Measurements from ENCODE around the gene CD177.
"Not testable (repeated sequence)": the region's sequence is repeated elsewhere in the genome, so short reads cannot be mapped to it uniquely, and the experiment has no call there.

Gene CD177, protein sequence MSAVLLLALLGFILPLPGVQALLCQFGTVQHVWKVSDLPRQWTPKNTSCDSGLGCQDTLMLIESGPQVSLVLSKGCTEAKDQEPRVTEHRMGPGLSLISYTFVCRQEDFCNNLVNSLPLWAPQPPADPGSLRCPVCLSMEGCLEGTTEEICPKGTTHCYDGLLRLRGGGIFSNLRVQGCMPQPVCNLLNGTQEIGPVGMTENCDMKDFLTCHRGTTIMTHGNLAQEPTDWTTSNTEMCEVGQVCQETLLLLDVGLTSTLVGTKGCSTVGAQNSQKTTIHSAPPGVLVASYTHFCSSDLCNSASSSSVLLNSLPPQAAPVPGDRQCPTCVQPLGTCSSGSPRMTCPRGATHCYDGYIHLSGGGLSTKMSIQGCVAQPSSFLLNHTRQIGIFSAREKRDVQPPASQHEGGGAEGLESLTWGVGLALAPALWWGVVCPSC
- total RNA-seq: 0 reads per million in 3 experiments

DNA sequence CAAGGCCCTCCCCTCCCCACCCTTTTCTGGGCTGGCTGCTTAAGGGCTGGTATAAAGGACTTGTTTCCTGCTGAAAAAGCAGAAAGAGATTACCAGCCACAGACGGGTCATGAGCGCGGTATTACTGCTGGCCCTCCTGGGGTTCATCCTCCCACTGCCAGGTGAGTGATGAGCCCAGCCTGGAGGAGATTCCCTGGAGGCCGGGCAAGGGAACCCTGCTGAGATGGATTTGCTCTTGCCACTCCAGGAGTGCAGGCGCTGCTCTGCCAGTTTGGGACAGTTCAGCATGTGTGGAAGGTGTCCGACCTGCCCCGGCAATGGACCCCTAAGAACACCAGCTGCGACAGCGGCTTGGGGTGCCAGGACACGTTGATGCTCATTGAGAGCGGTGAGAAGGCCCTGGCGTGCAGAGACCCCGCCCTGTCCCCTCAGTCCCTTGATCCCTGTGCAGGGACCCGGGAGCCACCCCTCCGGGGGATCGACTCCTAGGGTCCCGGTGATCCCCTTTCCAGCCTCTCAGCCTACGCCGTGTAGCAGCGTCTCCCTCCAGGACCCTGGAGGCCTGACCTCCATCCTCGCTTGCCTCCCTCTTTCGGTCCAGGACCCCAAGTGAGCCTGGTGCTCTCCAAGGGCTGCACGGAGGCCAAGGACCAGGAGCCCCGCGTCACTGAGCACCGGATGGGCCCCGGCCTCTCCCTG, at the start of gene CD177:
CD177 (plus strand) TSS at position 81 of the 699 bp plus-strand sequence; CDS start at position 110, 29 bp downstream.
- DNase-seq: no peak

- no peak for DNase-seq
Measured at GRCh38 chr19:43305642-43306041, 47.8 kb upstream of the CD177 start.

GRCh38 chr19:43306097-43306496, 47.4 kb upstream of the CD177 start:
- no peak for DNase-seq

DNA sequence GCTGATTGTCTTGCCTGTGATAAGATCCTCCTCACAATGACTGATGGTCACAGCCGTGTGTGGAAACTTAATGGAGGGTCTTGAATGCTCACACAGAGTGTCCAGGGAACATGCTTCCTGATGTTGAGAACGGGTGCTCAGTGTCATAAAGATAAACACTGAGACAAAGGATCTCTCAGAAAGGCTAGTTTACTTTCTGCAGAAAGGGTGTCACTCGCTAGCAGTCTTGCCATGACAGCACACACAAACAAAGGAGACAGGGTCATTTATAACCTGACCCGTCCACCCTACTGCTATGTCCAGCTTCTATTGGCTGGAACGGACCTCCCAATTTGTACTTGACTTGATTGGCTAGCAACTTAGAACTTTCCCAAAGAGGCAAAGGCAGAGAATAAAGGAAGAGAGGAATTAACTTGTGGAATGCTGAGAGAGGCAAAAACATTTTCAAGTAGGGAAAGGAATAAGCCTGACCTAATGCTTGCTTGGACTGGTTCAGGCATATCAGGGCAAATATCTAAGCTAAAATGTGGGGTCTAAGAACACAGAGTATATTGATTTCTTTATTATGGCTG, 45.2 kb upstream of the CD177 start:
- no peak for DNase-seq

GRCh38 chr19:43309466-43309865, 44.0 kb upstream of the CD177 start:
- no peak for DNase-seq

GRCh38 chr19:43310221-43310620, 43.3 kb upstream of the CD177 start:
- no peak for DNase-seq

GRCh38 chr19:43311256-43311655, 42.2 kb upstream of the CD177 start:
- no peak for DNase-seq

- DNase-seq: no peak
Measured at GRCh38 chr19:43311706-43312105, 41.8 kb upstream of the CD177 start.

DNA sequence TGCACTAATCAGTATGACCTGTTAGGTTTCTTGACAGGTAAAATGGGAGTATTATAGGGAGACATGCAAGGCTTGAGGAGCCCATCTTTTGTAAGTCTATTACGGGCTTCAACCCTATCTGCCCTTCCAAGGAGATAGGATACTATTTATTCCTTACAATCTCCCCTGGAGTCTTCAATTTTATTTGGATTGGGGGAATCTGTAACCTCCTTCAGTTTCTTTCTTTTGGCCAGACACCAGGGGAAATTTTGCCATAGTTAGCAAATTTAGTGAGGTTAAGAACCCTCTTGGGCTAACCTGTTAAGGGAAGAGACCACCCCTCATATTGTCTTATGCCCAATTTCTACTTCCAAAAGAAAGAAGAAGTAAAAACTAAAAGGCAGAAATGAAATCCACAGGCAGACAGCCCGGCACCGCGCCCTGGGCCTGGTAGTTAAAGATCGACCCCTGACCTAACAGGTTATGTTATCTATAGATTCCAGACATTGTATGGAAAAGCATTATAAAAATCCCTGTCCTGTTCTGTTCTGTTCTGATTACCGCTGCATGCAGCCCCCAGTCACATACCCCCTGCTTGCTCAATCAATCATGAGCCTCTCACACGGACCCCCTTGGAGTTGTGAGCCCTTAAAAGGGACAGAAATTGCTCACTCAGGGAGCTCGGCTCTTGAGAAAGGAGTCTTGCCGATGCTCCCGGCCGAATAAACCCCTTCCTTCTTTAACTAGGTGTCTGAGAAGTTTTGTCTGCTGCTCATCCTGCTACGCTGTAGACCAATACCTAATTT, 39.6 kb upstream of the CD177 start:
- DNase-seq: no peak

DNA sequence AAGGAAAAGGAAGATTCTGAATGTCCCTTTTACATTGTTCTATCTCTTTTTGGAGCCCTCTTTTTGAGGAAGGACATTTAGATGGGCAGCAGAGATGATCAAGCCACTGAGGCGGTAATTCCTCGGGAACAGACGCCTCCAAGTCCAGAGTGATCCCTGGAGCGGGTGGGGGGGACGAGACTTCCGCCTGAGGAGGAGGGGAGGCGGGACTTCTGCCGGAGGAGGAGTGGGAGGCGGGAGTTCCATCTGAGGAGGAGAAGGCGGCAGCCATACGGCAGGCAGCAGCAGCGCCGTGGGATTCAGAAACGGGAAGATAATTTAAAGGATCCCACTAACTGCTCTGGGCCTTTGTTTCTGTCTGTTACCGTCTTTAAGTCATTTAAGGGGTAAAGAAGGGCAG, 37.6 kb upstream of the CD177 start:
- no peak for DNase-seq

DNA sequence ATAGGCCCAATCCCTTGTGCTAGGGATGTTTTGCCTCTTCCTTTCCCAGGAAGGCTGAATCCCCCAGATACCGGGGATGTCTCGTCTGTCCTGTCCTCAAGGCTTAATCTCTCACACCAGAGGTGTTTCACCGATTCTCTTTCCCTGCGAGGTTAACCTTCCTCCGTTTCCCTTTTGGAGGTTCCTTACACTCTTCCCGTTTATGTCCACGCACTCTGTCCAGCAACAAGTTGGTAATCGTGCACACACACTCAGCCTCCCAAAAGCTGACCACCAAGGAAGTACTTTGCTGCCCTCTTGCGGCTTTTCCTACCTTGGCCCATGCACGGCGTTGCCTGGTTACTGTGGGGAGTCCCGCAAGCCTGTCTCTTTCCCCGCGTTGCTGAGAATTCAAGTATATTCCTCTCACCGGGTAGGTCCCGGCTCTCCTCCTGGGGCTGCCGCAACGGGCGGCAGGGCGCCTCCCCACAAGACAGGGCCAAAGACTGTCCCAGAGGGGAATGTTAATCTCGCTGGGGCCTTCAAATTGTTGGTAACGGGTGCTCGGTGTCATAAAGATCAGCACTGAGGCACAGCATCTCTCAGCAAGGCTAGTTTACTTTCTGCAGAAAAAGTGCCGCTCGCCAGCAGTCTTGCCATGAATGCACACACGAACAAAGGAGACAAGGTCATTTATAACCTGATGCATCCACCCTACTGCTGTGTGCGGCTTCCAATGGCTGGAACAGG, 36.7 kb upstream of the CD177 start:
- DNase-seq: no peak

DNA sequence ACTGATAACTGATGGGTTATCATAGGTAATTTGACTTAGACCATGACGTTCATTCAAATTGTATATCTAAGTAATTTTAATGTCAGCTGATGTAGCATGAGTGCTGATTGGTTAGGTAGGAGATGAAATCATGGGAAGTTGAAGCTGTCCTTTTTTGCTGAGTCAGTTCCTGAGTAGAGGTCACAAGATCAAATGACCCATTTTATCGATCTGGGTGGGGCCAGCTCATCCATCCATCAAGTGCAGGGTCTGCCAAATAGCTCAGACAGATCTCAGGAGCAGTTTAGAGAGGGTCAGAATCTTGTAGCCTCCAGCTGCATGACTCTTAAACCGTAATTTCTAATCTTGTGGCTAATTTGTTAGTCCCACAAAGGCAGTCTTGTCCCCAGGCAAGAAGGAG, 35.3 kb upstream of the CD177 start:
- DNase-seq: no peak

DNA sequence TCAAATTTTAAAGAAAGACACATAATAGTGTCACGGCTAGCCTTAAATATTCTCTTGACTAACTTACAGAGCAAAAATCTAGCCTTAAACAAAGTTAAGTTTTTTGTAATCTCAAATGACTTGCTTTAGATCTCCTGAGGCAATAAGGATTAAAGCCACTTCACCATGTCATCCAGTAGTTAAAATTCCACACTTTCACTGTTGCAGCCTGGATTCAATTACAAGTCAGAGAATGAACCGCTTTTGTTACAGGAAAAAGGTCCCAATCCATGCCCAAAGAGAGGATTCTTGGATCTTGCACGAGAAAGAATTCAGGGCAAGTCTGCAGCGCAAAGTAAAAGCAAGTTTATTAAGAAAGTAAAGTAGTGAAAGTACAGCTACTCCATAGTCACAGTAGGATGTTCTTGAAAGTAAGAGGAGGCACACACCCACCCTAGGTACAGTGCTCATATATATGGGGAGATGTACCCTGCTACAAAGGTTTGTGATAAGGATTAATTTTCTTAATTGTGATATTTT, 34.6 kb upstream of the CD177 start:
- DNase-seq: no peak

DNA sequence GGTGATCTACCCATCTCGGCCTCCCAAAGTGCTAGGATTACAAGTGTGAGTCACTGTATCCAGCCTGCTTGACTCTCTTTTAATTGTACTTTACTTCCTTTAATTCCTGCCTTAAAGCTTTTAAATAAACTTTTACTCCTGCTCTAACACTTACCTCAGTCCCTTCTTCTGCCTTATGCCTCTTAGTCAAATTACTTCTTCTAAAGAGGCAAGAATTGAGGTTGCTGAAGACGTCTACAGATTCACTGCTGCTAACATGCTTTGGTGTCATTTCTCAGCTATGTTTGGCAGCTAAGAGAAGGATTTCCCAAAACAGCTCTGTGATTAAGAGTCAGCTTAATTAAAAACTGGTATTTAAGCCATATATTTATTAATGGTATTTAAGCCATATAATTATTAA, 32.9 kb upstream of the CD177 start:
- no peak for DNase-seq

DNA sequence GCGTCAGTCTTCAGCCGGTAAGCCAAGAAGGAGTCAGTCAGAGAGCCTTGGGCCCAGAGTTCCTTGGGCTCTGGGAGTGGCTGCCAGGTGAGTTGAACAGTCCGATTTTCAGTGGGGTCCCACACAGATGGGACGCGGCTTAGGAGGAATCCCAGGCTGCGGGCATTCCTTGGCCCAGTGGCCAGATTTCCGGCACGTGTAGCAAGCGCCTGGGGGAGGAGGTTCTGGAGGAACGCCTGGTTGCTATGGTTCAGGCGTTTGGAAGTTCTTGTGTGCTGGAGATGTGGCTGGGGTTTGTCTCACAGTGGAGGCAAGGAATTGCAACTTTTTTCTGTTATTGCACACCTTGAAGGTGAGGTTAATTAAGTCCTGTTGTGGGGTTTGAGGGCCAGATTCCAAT, 26.7 kb upstream of the CD177 start:
- not testable (repeated sequence) for DNase-seq

DNA sequence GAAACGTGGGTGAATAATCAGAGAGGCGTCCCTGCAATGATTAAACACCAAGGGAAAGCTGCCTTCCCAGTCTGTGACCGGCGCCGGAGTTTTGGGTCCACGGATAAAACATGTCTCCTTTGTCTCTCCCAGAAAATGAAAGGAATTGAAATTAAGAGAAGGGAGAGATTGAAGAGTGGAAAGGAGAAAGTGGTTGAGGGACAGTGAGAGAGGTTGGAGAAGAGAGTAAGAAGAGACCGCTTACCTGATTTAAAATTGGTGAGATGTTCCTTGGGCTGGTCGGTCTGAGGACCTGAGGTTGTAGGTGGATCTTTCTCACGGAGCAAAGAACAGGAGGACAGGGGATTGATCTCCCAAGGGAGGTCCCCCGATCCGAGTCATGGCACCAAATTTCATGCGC, 24.9 kb upstream of the CD177 start:
- not testable (repeated sequence) for DNase-seq

GRCh38 chr19:43329049-43329448, 24.4 kb upstream of the CD177 start:
- not testable (repeated sequence) for DNase-seq

DNA sequence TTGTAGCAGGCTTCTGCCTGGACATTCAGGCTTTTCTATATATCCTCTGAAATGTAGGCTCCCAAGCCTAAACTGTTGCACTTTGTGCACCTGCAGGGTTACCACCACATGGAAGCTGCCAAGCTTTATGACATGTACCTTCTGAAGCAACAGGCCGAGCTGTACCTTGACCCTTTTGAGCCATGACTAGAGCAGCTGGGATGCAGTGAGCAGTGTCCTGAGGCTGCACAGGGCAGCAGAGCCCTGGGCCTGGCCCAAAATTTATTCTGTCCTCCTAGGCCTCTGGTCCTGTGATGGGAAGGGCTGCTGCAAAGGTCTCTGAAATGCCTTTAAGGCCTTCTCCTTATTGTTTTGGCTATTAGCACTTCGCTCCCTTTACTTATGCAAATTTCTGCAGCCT, 23.5 kb upstream of the CD177 start:
- DNase-seq: no peak

DNA sequence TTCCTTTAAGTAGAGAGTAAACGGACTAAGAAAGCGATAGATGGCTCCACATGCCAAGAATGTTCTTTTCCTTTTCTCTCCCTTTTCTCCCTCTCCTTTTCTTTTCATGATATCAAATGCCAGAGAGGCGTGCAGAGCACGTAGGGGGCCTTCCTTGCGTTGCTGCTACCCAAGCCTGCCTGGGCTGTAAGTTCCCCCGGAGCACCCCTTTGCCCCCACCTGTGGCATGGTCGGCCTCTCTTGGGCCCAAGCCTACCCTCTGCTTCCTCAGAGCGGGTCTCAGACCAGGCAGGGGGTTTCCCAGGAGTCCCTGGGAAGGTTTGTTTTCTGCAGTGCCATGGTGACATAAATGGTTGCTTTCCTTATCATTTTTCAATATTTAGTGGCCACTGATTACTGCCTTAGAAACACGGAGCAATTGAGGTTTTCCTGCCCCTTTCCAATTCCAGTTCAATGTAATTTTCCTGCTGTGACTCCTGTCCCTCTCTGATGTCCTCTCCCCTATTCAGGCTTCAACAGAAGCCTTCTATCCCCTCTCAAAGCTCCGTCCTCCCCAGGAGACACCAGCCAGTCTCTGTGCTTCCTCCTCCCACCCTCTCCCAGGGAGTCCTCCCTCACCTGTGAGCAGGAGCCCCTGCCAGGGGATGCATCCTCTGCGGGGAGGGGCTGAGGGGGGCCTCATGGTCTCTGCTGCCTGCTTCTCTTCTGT, 22.6 kb upstream of the CD177 start:
- DNase-seq: no peak

- no peak for DNase-seq
Measured at GRCh38 chr19:43331435-43332010, 22.0 kb upstream of the CD177 start.
